GM12892 (cell line): ENCODE measurements around the gene TTC27.

Experiments
- DNase-seq: peaks from one replicate; pipeline ENCODE4 v3.0.0; 2011; ENCODE audit not compliant: insufficient read length
- FAIRE-seq: peaks from 2 replicates; lab custom pipeline; 2011; peaks lifted over from hg19 to GRCh38; lab: Jason Lieb, UNC
- POLR2A ChIP-seq: IDR thresholded peaks from 2 replicates; pipeline ENCODE4 v1.6.1; 2011; ENCODE audit warnings: low read depth, low read length, control low read depth
- POLR2AphosphoS5 ChIP-seq: IDR thresholded peaks from 2 replicates; pipeline ENCODE4 v1.6.1; 2011; ENCODE audit warnings: low read depth, low read length, control low read depth
- TAF1 ChIP-seq: IDR thresholded peaks from 2 replicates; pipeline ENCODE4 v1.6.1; 2011; ENCODE audit warnings: low read depth, mild to moderate bottlenecking, control low read depth, low read length, borderline replicate concordance

The TTC27 gene

DNA sequence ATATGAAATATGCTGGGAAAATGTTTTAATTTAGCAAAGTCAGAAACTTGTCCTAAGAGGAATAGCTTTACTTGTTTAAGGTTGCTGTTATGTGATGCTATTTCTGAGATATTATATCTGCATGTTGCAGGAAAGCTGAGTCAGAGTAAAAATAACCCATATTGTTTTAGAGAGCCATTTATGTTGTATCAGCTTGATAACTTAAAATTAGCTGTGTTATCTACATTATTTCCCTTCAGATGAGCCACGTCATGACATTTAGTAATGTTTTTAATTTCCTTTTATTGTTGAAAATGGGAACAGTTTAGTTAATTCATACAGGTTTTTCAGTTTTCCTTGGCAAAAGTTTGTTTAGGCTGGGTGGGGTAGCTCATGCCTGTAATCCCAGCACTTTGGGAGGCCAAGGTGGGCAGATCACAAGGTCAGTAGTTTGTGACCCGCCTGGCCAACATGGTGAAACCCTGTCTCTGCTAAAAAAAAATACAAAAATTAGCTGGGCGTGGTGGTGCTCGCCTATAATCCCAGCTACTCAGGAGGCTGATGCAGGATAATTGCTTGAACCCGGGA is 55.8 kb downstream of the TTC27 start:
- no peak for TF ChIP-seq POLR2A
- TF ChIP-seq TAF1, result no peak
- TF ChIP-seq POLR2AphosphoS5, result no peak
- FAIRE-seq (no peak), DNase-seq (no peak)

DNA sequence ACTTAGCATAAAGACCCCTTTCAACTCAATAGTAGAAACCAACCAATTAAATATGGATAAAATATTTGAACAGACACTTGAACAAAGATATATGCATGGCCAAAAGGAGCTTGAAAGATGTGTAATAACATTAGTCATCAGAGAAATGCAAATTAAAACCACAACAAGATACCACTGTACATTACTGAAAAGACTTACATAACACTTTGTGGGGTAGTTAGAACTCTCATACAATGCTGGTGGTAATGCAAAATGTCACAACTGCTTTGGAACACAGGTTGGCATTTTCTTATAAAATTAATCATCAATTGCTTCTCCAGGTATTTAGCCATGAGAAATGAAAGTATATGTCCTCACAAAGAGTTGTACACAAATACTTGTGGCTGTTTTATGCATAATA is 60.7 kb downstream of the TTC27 start:
- no peak for TF ChIP-seq POLR2AphosphoS5
- TF ChIP-seq POLR2A, result no peak
- TF ChIP-seq TAF1, result no peak
- FAIRE-seq (peak; percentile 42), DNase-seq (no peak)

DNA sequence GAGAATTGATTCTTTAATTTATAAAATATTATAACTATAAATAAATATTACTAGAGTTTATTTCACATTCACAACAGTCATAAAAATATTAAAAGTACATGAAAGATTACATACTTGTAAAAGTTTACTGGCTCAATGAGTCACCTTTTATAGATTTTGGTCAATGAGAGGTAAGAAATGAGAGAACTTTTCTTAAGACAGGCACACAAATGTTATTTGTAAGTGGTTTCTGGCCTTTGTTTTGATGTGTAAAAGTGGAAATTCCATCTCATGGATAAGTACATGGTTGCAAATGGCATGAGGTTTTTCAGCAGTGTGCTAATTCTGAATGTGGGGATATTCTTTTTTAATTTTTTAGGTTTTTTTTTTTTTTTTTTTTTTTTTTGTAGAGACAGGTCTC is 63.8 kb downstream of the TTC27 start:
- TF ChIP-seq POLR2A, result no peak
- no peak for TF ChIP-seq POLR2AphosphoS5
- no peak for TF ChIP-seq TAF1
- DNase-seq (no peak), FAIRE-seq (no peak)

DNA sequence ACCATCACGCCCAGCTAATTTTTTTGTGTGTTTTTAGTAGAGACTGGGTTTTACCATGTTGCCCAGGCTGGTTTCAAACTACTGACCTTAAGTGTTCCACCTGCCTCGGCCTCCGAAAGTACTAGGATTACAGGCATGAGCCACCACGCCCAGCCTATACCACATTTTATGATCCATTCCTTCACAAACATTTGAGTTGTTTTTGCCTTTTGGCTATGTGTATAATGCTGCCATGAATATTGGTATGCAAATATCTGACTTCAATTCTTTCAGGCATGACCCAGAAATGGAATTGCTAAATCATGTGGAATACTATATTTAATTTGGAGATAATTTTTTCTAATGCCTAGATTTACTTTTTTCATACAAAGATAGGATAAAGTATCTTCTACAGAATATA is 68.6 kb downstream of the TTC27 start:
- DNase-seq (no peak), FAIRE-seq (no peak)
- no peak for TF ChIP-seq TAF1
- no peak for TF ChIP-seq POLR2AphosphoS5
- TF ChIP-seq POLR2A, result no peak

- DNase-seq (no peak), FAIRE-seq (no peak)
- TF ChIP-seq POLR2AphosphoS5, result no peak
- no peak for TF ChIP-seq TAF1
- no peak for TF ChIP-seq POLR2A
Measured at GRCh38 chr2:32697156-32697555, 69.3 kb downstream of the TTC27 start.

DNA sequence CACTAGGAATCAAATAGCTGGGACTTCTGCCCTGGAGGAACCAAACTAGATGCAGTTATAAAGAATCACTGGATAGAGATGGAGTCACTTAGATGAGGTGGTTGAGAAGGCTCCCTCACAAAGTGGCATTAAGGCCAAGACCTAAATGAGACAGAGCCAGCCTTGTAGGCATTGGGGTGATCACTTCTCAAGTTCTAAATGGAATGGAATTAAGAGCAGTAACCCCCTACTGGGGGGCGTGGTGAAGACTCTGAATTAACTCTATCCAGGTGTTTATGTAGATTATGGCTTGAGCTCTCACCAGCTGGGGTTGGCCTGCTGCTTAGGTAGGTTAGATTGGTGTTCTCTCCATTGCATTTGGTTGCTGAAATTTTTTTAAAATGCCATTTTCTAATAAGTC is 71.3 kb downstream of the TTC27 start:
- no peak for FAIRE-seq
- DNase-seq, result no peak
- TF ChIP-seq TAF1 (no peak), POLR2A (no peak), POLR2AphosphoS5 (no peak)

DNA sequence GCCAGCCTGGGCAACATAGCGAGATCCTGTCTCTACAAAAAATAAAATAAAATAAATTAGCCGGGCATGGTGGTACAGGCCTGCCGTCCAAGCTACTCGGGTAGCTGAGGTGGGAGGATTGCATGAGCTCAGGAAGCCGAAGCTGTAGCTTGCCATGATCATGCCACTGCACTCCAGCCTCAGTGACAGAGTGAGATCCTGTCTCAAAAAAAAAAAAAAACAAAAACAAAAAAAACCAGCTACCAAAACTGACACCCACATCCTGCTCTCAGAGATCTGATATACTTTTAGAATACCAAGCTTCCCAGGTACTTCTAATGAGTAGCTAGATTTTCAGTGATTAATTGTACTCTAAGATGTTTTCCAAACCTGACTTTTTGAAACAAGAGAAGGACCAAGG is 74.0 kb downstream of the TTC27 start:
- FAIRE-seq (no peak), DNase-seq (no peak)
- TF ChIP-seq POLR2AphosphoS5 (no peak), TAF1 (no peak), POLR2A (no peak)

DNA sequence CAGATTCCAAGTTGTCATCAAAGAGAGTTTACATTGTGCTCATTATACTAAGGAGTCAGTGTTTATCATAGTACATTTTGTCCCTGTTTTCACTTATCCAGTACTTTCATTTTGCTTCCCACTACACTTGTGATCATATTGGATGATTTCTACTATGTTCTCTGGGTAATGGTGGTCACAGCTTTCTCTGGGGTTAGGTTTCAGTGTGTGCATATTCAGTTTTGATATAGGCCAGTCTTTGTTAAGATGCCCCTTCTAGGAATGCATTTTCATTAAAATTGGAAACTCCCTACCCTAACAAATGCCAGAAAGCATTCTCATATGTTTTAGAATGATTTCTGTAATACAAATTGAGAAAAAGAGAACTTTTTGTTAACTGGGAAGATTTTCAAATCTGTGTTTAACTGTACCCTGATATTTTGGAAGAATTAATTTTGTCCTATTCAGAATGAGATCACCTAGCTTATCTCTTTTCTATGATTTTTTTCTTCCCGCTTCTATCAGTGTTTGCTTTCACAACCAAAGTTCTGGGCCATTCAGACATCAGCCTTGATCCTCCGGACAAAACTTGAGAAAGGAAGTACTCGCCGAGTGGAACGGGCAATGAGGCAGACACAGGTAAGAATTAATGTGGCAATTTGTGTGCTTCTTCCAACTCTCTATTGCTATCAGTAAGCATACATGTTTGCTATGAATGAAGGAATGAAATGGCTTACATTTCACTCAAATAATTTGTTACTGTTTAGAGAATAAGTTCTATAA is 74.6 kb downstream of the TTC27 start:
- FAIRE-seq (no peak), DNase-seq (no peak)
- TF ChIP-seq TAF1 (no peak), POLR2AphosphoS5 (no peak), POLR2A (no peak)

DNA sequence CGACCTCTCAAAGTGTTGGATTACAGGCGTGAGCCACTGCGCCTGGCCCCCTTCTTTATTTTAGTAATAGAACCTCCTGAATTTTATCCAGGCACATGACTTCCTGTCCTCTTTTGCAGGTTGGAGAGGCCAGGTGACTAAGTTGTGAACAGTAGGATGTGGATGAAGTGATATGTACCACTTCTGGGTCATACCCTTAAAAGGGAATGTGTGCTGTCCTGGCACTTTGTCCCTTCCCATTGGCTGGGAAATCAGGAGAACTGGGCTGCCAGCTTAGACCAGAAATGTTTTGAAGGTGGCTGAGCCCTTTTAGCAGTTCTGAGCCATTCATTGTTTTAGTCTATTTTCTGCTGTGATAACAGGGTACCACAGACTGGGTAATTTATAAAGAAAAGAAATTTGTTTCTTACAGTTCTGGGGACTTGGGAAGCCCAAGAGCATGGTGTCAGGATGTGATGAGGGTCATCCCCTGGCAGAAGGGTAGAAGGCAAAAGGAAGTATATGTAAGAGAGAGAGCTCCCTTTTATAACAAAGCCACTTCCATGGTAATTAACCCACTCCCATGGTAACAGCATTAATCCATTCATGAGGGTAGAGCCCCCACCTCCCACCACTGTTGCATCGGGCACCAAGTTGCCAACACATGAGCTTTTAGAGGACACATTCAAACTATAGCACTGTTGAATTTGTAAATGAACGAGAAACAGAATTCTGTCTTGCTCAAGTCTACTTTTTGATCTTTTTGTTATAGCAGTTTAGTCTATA is 79.1 kb downstream of the TTC27 start:
- no peak for DNase-seq
- FAIRE-seq, result no peak
- TF ChIP-seq TAF1, result no peak
- no peak for TF ChIP-seq POLR2AphosphoS5
- TF ChIP-seq POLR2A, result no peak

DNA sequence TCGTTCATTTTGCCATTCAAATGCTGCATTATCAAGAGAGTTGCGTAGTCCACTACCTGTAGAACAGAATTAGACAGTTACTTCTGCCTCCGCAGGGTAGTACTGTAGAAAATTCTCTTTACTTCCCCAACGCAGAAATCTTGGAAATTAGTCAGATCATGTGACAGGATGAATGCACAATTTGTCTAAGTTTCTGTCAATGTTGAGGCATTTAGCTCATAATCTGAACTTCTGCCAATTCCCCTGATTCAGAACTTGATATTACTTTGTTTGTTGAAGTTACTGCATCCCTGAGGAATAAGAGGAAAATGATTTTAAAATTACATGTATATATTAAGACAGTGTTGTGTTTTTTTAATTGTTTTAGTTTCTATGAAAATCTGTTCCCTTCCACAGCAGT is 83.4 kb downstream of the TTC27 start:
- FAIRE-seq (no peak), DNase-seq (no peak)
- TF ChIP-seq TAF1 (no peak), POLR2A (no peak), POLR2AphosphoS5 (no peak)

DNA sequence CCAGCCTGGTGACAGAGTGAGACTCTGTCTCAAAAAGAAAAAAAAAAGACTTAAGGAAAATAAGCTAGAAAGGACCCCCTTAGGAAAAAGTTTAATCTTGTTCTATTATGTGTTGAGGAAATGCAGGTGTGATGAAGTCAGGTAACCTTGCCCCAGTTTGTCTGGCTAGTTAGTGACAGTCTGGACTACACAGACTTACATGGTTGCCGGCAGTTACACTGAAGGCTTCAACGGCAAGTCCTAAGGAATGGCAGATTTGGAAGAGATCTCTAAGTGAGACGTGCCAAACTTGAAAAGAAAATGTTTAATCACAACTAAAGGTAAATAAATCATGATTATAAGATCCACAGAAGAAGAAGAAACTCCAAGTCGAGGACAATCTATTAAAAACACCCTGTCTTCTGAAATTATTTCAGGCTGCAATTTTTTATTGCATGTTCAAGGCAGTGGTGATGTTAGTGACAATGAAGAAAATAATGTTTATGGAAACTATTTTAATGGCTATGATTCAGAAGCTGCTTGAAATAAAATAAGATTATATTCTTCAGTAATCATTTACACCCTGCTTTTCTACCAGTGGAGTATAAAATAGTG is 84.2 kb downstream of the TTC27 start:
- FAIRE-seq, result no peak
- no peak for TF ChIP-seq TAF1
- TF ChIP-seq POLR2A, result no peak
- TF ChIP-seq POLR2AphosphoS5, result no peak

GRCh38 chr2:32712870-32713269 is 85.0 kb downstream of the TTC27 start:
- TF ChIP-seq TAF1 (no peak), POLR2AphosphoS5 (no peak), POLR2A (no peak)
- no peak for DNase-seq
- FAIRE-seq, result no peak

More for the DNA sequence above, 84.2 kb downstream of the TTC27 start:
- no peak for DNase-seq
